Effector memory CD4-positive, alpha-beta T cell (primary cell): ENCODE results near the gene KRT79.

Experiments used
- DNase-seq, 3 donors: peaks; one replicate each; pipeline ENCODE4 v3.0.0-alpha.2; 2020
- H3K27ac ChIP-seq: 2 replicates; pipeline ENCODE4 v1.7.0; 2013; ENCODE audit warnings: mild to moderate bottlenecking, low read length, moderate library complexity; ENCODE audit not compliant: insufficient read depth, poor library complexity, severe bottlenecking
- H3K27me3 ChIP-seq: replicated peaks from 2 replicates; pipeline ENCODE4 v1.7.0; 2013; ENCODE audit warnings: mild to moderate bottlenecking, low read length; ENCODE audit not compliant: insufficient read depth, control insufficient read depth, poor library complexity, severe bottlenecking
- H3K36me3 ChIP-seq: 2 replicates; pipeline ENCODE4 v1.7.0; 2013; ENCODE audit warnings: mild to moderate bottlenecking, low read length, moderate library complexity; ENCODE audit not compliant: control insufficient read depth, insufficient read depth
- H3K4me1 ChIP-seq: 2 replicates; pipeline ENCODE4 v1.7.0; 2013; ENCODE audit warnings: low read length, mild to moderate bottlenecking; ENCODE audit not compliant: control insufficient read depth, insufficient read depth, poor library complexity, severe bottlenecking
- H3K4me3 ChIP-seq: 2 replicates; pipeline ENCODE4 v1.7.0; 2013; ENCODE audit warnings: low read length, low read depth, mild to moderate bottlenecking; ENCODE audit not compliant: insufficient read depth, poor library complexity, severe bottlenecking
- H3K9me3 ChIP-seq: 2 replicates; pipeline ENCODE4 v1.7.0; 2013; ENCODE audit warnings: mild to moderate bottlenecking, low read length, moderate library complexity; ENCODE audit not compliant: control insufficient read depth

The KRT79 gene

GRCh38 chr12:52812073-52812400 lies 22.1 kb downstream of the KRT79 start:
- H3K9me3 ChIP-seq = no peaks in the 10 kb centered on the region
- DNase-seq = no peak
- no peaks in the 10 kb centered on the region for H3K4me1 ChIP-seq
- no peak overlapping the region for H3K4me3 ChIP-seq
- no peaks in the 10 kb centered on the region for H3K36me3 ChIP-seq
- no peaks in the 10 kb centered on the region for H3K27me3 ChIP-seq
- H3K27ac ChIP-seq = no peak overlapping the region

GRCh38 chr12:52811191-52812072 lies 22.7 kb downstream of the KRT79 start:
- Histone ChIP-seq H3K4me3 (no peak overlapping the region), H3K9me3 (no peaks in the 10 kb centered on the region), H3K27me3 (no peaks in the 10 kb centered on the region), H3K4me1 (no peaks in the 10 kb centered on the region), H3K27ac (no peak overlapping the region), H3K36me3 (no peaks in the 10 kb centered on the region)
- no peak for DNase-seq

GRCh38 chr12:52810554-52810953 lies 23.6 kb downstream of the KRT79 start:
- no peaks in the 10 kb centered on the region for H3K9me3 ChIP-seq
- H3K27ac ChIP-seq = no peak overlapping the region
- no peak for DNase-seq
- no peaks in the 10 kb centered on the region for H3K27me3 ChIP-seq
- no peaks in the 10 kb centered on the region for H3K4me1 ChIP-seq
- no peaks in the 10 kb centered on the region for H3K36me3 ChIP-seq
- no peak overlapping the region for H3K4me3 ChIP-seq

GRCh38 chr12:52809166-52809565 lies 24.9 kb downstream of the KRT79 start:
- H3K4me3 ChIP-seq = no peak overlapping the region
- H3K9me3 ChIP-seq = no peaks in the 10 kb centered on the region
- no peak overlapping the region for H3K27ac ChIP-seq
- no peaks in the 10 kb centered on the region for H3K4me1 ChIP-seq
- no peaks in the 10 kb centered on the region for H3K27me3 ChIP-seq
- no peaks in the 10 kb centered on the region for H3K36me3 ChIP-seq
- DNase-seq = no peak

- H3K4me3 ChIP-seq = no peak overlapping the region
- DNase-seq = no peak
- H3K9me3 ChIP-seq = no peaks in the 10 kb centered on the region
- H3K4me1 ChIP-seq = no peaks in the 10 kb centered on the region
- H3K27me3 ChIP-seq = no peaks in the 10 kb centered on the region
- no peaks in the 10 kb centered on the region for H3K36me3 ChIP-seq
- no peak overlapping the region for H3K27ac ChIP-seq
Observed at GRCh38 chr12:52808573-52809160, 25.4 kb downstream of the KRT79 start.

GRCh38 chr12:52807544-52808470 lies 26.3 kb downstream of the KRT79 start:
- no peaks in the 10 kb centered on the region for H3K27me3 ChIP-seq
- no peaks in the 10 kb centered on the region for H3K36me3 ChIP-seq
- no peaks in the 10 kb centered on the region for H3K9me3 ChIP-seq

GRCh38 chr12:52806821-52807543 lies 27.1 kb downstream of the KRT79 start:
- no peaks in the 10 kb centered on the region for H3K27me3 ChIP-seq
- DNase-seq = no peak
- H3K4me1 ChIP-seq = no peaks in the 10 kb centered on the region
- H3K27ac ChIP-seq = no peak overlapping the region
- H3K9me3 ChIP-seq = no peaks in the 10 kb centered on the region
- H3K36me3 ChIP-seq = no peaks in the 10 kb centered on the region
- H3K4me3 ChIP-seq = no peak overlapping the region

More at GRCh38 chr12:52807544-52808470, 26.3 kb downstream of the KRT79 start:
- no peak for DNase-seq
- Histone ChIP-seq H3K4me1 (no peaks in the 10 kb centered on the region), H3K4me3 (no peak overlapping the region), H3K27ac (no peak overlapping the region)

- DNase-seq = no peak
Observed at GRCh38 chr12:52806169-52806811, 27.8 kb downstream of the KRT79 start.

GRCh38 chr12:52805739-52806138 lies 28.4 kb downstream of the KRT79 start:
- H3K27me3 ChIP-seq = no peaks in the 10 kb centered on the region
- H3K36me3 ChIP-seq = no peaks in the 10 kb centered on the region
- H3K4me1 ChIP-seq = no peaks in the 10 kb centered on the region
- no peaks in the 10 kb centered on the region for H3K9me3 ChIP-seq
- no peak overlapping the region for H3K4me3 ChIP-seq
- DNase-seq = no peak
- H3K27ac ChIP-seq = no peak overlapping the region

More at GRCh38 chr12:52806169-52806811, 27.8 kb downstream of the KRT79 start:
- H3K27me3 ChIP-seq = no peaks in the 10 kb centered on the region
- H3K9me3 ChIP-seq = no peaks in the 10 kb centered on the region
- H3K27ac ChIP-seq = no peak overlapping the region
- H3K4me3 ChIP-seq = no peak overlapping the region
- H3K4me1 ChIP-seq = no peaks in the 10 kb centered on the region
- no peaks in the 10 kb centered on the region for H3K36me3 ChIP-seq
